NCI-H2171 treated with DMSO at 0.1 percent for 48 hours (cell line): ENCODE measurements around the gene SPIN4.
"Not testable (repeated sequence)": the region's sequence is repeated elsewhere in the genome, so short reads cannot be mapped to it uniquely, and the experiment has no call there.

Experiments used
- DNase-seq: peaks from one replicate; lab custom pipeline; 2025; lab: John Stamatoyannopoulos, UW

The SPIN4 gene

GRCh38 chrX:63350941-63351616 is at the start of gene SPIN4:
Gene SPIN4 (minus strand): TSS chrX:63351332. CDS start chrX:63350819, 513 bp downstream.
- peak; percentile 92 for DNase-seq

- no peak for DNase-seq
These were observed 49.2 kb upstream of the SPIN4 start for GRCh38 chrX:63400340-63400739.

- DNase-seq = no peak
These were observed 43.7 kb upstream of the SPIN4 start for GRCh38 chrX:63394872-63395271.

GRCh38 chrX:63393094-63393493 is 42.0 kb upstream of the SPIN4 start:
- not testable (repeated sequence) for DNase-seq

- DNase-seq = no peak
These were observed 36.3 kb upstream of the SPIN4 start for GRCh38 chrX:63387411-63387810.

- DNase-seq = not testable (repeated sequence)
These were observed 33.1 kb upstream of the SPIN4 start for GRCh38 chrX:63384263-63384662.

GRCh38 chrX:63373012-63373411 is 21.9 kb upstream of the SPIN4 start:
- not testable (repeated sequence) for DNase-seq

GRCh38 chrX:63367699-63368098 is 16.6 kb upstream of the SPIN4 start:
- DNase-seq = peak; percentile 1

GRCh38 chrX:63363788-63364187 is 12.7 kb upstream of the SPIN4 start:
- no peak for DNase-seq

- no peak for DNase-seq
These were observed 10.4 kb upstream of the SPIN4 start for GRCh38 chrX:63361494-63361893.

- DNase-seq = no peak
These were observed 3.4 kb upstream of the SPIN4 start for GRCh38 chrX:63354484-63354883.

- peak; percentile 45 for DNase-seq
These were observed 661 bp downstream of the SPIN4 start for GRCh38 chrX:63350465-63350877.

- DNase-seq = no peak
These were observed 1.8 kb downstream of the SPIN4 start for GRCh38 chrX:63349307-63349706.

- DNase-seq = no peak
These were observed 20.5 kb downstream of the SPIN4 start for GRCh38 chrX:63330681-63331080.

- DNase-seq = no peak
These were observed 23.3 kb downstream of the SPIN4 start for GRCh38 chrX:63327788-63328187.

- no peak for DNase-seq
These were observed 51.5 kb downstream of the SPIN4 start for GRCh38 chrX:63299596-63299995.
